HG03439 (cell line): ENCODE results near the gene IFRD2.
"Not testable (repeated sequence)": the region's sequence is repeated elsewhere in the genome, so short reads cannot be mapped to it uniquely, and the experiment has no call there.

Source experiments
- ATAC-seq: cut with Tn5 transposase; IDR thresholded peaks from one replicate; pipeline ENCODE4 v1.9.1; 2021; ENCODE audit warnings: mild to moderate bottlenecking, moderate library complexity; ENCODE audit not compliant: unreplicated experiment

Gene IFRD2

GRCh38 chr3:50268703-50269451 lies 23.4 kb downstream of the IFRD2 start, which contains the start of gene SEMA3B:
Gene SEMA3B, plus strand, starts transcription at chr3:50269147. Its CDS starts 94 bp downstream, at chr3:50269241.
- no peak for ATAC-seq

GRCh38 chr3:50268276-50268675 lies 24.0 kb downstream of the IFRD2 start:
- no peak for ATAC-seq

DNA sequence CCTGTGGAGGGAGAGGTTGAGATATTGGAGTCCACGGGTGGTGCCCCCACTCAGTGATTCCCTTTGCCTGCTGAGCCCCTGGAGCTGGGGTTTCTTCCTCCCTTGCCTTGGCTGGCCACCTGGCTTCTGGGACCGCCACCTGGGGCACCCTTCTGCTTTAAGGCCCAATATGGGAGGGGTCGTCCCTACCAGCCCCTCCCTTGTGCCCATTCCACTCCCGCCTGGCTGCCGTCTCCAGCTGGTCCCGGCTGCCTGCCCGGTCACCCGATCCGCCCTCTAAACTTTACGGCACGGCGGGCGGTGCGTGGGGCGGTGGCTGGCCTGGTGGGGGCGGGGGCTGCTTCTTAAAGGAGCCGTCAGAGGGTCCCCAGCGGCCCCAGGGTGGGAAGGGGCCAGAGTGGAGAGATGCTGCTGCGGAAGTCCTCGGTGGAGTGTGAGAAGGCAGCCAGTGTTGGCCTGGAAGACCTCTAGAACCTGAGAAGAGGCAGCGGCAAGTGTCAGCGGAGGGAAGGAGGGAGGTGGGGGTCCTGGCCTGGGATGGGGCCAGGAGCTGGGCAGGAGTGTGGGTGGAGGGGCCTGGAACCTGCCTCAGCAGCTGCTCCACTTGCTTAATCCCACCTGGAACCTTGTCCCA lies 24.8 kb downstream of the IFRD2 start:
- no peak for ATAC-seq

GRCh38 chr3:50266836-50267235 lies 25.4 kb downstream of the IFRD2 start:
- no peak for ATAC-seq

- ATAC-seq, result no peak
Observed at GRCh38 chr3:50266017-50266416, 26.2 kb downstream of the IFRD2 start.

DNA sequence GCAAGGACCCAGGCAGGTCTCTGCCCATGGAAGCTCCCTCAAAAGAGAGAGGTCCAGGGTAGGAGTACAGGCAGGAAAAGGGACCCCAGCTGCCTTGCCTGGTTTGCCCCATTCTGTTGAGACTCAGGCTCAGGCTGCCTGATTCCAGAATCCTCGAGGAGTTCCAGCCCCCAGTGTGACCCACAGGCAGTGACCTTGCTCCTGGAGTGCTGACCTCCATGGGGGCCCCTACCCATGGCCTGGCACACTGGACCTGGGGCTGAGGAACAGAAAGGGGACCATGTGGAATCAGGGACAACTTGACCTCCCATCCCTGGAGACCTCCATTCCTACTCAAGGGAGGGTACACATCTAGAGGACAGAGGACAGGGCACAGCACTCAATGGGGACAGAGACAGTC lies 26.7 kb downstream of the IFRD2 start:
- no peak for ATAC-seq

DNA sequence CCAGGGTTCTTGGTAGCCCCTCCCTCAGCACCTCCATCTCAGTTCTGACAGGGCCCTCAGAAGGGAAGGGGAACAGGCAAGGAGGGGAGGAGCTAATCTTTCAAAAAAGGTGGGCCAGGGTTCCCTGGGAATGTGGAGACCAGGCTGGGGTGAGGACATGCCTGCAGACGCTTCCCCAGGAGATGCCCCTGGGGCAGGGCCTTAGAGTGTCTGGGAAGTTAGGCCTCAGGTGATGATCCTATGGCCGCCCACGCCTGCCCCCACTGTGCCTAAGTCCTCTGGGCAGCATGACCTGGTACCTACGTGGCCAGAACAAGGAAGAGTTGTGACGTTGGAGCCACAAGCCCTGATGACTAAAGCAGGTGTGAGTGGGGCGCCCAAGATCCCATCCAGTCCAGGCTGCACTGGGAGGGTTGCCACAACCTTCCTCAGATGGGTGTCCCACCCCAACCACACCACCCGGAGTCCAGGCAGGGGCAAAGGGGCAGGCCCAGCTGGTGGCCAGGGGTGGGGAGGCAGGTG lies 27.2 kb downstream of the IFRD2 start:
- ATAC-seq, result no peak

GRCh38 chr3:50264383-50264963 lies 27.8 kb downstream of the IFRD2 start:
- no peak for ATAC-seq

DNA sequence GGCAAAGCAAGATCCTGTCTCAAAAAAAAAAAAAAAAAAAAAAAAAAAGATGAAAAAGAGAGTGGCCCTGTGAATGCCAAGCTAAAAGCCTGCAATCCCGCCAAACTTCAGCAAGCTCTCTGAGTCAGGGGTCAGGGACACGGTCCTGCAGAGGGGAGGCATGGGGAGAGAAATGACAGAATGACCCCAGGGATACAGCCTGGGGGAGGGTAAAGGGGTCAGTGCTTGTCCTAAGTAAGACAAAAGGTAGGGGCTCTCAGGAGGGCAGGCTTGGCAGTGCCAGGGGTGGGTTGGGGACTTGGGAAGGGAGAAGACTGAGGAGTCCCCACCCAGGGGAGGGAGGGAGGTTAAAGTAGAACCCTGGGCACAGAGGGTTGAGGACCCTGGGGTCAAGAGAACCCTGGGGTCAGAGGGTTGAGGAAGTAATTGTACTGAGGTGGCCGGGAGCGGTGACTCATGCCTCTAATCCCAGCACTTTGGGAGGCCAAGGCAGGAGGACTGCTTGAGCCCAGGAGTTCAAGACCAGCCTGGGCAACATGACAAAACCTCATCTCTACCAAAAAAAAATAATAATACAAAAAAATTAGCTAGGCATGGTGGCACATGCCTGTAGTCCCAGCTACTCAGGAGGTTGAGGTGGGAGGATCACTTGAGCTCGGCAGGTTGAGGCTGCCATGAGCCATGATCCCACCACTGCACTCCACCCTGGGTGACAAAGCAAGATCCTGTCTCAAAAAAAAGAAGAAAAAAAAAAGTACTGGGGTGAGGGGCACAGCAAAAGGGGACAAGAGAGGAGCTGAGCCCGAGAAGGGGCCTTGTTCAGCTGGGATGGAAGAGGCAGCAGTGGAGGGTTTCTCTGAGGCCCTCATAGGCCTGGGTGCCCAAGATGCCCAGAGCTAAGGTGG lies 28.5 kb downstream of the IFRD2 start:
- ATAC-seq, result no peak

GRCh38 chr3:50262778-50263177 lies 29.5 kb downstream of the IFRD2 start:
- ATAC-seq, result no peak

DNA sequence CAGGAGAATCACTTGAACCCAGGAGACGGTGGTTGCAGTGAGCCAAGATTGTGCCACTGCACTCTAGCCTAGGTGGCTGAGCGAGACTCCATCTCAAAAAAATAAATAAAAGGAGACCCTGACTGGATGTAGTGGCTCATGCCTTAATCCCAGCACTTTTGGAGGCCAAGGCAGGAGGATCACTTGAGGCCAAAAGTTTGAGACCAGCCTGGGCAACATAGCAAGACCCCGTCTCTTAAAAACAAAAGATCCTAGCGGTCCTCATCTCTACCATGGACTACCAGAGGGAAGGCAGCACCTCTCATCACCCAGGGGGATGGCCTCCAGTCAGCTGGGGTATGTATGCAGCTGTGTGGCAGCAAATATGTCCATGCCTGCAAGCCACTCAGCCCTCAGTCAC lies 30.0 kb downstream of the IFRD2 start:
- not testable (repeated sequence) for ATAC-seq

GRCh38 chr3:50261505-50261904 lies 30.7 kb downstream of the IFRD2 start:
- no peak for ATAC-seq

DNA sequence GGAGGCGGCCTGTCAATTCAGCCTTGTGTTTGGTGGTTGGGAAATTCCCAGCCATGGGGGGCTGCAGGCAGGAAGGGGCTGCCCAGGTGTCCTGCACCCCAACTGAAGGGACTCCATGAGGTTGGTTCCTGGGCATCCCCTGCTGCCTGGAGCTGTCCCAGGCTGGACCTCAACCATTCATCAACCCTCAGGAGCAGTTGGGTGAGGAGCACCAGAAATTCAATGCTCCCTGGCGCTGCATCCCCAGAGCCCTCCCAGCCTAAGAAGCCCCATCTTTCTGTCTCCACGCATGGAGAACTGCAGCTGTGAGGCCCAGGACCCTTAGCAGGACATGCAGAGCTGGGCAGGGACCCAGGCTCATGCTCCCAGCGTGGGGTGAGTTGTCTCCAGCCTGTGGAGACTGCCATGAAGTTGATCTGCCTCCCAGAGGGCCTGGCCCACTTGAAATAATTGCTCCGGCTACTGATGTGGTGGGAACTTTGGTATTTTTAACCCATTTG lies 31.2 kb downstream of the IFRD2 start:
- ATAC-seq, result no peak

DNA sequence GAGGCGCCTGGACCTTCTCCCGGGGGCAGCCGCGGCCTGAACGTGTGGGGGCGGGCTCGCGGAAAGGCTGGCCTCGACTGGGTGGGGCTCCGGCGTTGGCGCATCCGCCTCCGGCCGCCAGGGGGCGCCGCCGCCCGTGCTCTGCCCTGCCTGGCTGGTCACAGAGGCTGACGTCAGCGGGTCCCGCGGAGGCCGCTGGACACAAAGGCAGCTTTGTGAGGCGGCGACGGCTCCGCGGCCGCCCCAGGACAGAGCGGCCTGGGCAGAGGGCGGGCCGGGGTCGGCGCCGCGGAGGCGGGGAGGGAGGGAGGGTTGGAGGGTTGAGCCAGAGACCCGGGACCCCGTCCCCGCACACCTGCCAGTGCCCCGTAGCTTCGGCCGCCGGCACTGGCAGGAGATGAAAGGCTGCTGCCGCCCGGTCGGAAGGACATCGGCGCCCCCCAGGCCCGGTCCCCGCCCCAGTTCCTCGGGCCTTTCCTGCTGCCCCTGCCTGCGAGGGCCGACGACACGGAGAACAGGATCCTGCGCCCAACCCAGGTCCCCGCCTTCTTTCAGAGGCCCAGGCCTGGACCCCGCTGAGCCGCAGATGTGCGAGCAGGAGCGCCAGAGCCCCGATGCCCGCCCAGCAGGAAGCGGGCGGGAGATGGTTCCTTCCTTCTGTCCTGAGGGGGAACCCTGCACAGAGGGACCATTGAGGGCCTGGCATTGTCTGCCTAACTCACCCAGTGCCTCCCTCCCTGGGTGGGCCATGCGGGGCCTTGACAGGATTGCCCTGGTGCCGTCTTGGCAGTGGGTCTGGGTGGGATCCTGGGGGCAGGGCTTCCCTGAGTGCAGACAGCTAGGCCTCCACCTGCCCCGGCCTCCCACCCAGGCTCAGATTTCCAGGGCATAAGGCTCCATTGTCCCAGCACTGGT lies 31.9 kb downstream of the IFRD2 start:
- ATAC-seq, result peak; percentile 78

GRCh38 chr3:50259432-50260026 lies 32.7 kb downstream of the IFRD2 start:
- ATAC-seq, result peak; percentile 23

DNA sequence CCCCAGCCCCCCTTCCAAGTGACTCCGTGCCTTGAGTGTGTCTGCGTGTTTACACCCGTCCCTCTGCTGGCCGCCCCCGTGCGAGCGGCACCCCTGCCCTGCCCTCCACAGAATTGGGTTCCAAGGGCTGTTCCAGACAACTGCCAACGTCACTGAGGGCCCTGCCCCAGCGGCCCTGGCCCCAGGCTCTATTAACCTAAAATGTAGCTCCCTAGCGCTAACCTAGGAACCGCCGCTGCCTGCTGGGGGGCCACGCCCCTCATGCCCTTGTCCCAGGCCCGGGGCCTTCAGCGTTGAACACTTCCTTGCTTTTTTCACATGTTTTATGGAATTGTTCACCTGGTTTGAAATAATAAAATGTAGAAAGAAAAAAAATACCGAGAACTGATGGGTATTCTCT lies 33.2 kb downstream of the IFRD2 start:
- no peak for ATAC-seq

GRCh38 chr3:50258029-50258680 lies 34.1 kb downstream of the IFRD2 start:
- ATAC-seq, result no peak

DNA sequence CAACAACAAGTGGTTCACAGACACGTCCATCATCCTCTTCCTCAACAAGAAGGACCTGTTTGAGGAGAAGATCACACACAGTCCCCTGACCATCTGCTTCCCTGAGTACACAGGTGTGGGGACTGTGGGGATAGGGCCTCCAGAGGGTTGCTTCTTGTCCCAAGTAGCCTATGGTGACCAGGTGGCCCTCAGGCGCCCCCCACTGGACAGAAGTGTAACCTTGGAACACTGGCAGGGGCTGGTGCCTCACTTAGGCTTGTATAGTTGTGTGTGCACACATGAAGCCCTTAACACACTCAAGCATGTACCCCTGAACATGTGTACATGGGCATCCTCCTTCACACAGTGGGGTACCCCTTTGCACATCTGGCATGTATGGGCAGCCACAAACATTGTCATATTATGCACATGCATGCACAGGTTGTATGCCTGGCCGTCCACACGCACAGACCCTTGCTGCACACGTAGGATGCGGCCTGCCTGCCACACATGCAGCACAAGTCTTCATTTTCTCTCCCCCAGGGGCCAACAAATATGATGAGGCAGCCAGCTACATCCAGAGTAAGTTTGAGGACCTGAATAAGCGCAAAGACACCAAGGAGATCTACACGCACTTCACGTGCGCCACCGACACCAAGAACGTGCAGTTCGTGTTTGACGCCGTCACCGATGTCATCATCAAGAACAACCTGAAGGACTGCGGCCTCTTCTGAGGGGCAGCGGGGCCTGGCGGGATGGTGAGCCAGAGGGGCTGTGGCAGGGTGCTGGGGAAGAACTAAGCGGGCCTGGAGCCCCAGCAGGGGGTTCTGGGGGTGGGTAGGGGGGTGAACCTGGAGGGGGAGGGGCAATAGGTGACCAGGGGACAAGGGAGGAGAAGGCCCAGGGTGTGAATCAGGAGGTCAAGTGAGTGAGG lies 35.0 kb downstream of the IFRD2 start:
- no peak for ATAC-seq
